Stimulated activated CD8-positive, alpha-beta memory T cell treated with anti-CD3 and anti-CD28 coated beads, Interleukin-4, amount 100 ng/mL, for 48 hours (primary cell): ENCODE measurements around the gene RAP1GAP.
"Not testable (repeated sequence)": the region's sequence is repeated elsewhere in the genome, so short reads cannot be mapped to it uniquely, and the experiment has no call there.

Source experiments
- DNase-seq: peaks from one replicate; pipeline ENCODE4 v3.0.0-alpha.2; 2020

Gene RAP1GAP

GRCh38 chr1:21674957-21675356 lies 5.8 kb upstream of the RAP1GAP start:
- DNase-seq = no peak

GRCh38 chr1:21673853-21674252 lies 4.7 kb upstream of the RAP1GAP start:
- not testable (repeated sequence) for DNase-seq

GRCh38 chr1:21673277-21673780 lies 4.2 kb upstream of the RAP1GAP start:
- DNase-seq = no peak

GRCh38 chr1:21672478-21673276 lies 3.5 kb upstream of the RAP1GAP start:
- DNase-seq = no peak

GRCh38 chr1:21671915-21672314 lies 2.8 kb upstream of the RAP1GAP start:
- DNase-seq = no peak

GRCh38 chr1:21670956-21671902 lies 2.1 kb upstream of the RAP1GAP start:
- no peak for DNase-seq

GRCh38 chr1:21670059-21670881 lies 1.1 kb upstream of the RAP1GAP start:
- no peak for DNase-seq

- DNase-seq = no peak
Measured at GRCh38 chr1:21668951-21669257, 253 bp downstream of the RAP1GAP start.

GRCh38 chr1:21668232-21668950 lies 766 bp downstream of the RAP1GAP start:
- DNase-seq = no peak

- no peak for DNase-seq
Measured at GRCh38 chr1:21667348-21668231, 1.6 kb downstream of the RAP1GAP start.

- no peak for DNase-seq
Measured at GRCh38 chr1:21666576-21667320, 2.4 kb downstream of the RAP1GAP start.

- DNase-seq = no peak
Measured at GRCh38 chr1:21665711-21666575, 3.2 kb downstream of the RAP1GAP start.

- no peak for DNase-seq
Measured at GRCh38 chr1:21664806-21665588, 4.2 kb downstream of the RAP1GAP start.

GRCh38 chr1:21663951-21664805 lies 5.0 kb downstream of the RAP1GAP start:
- no peak for DNase-seq

- no peak for DNase-seq
Measured at GRCh38 chr1:21663248-21663950, 5.8 kb downstream of the RAP1GAP start.

- DNase-seq = no peak
Measured at GRCh38 chr1:21662426-21663247, 6.5 kb downstream of the RAP1GAP start.
